GM12878 (cell line): ENCODE measurements around the gene SNX15. TPM values are rescaled to one million over a fixed set of nuclear protein-coding genes. Genes with fewer than 3 reads are reported as not detected.

Experiments
- microRNA-seq: library from miRNA; unstranded; fragments of <30 nt; microRNA quantifications from one replicate; pipeline ENCODE4, GENCODE V29; 2018
- polyA plus RNA-seq, 11 experiments: library from polyadenylated mRNA; depleted of rRNA in 4 of 11; unstranded in 6 of 11; stranded (reverse) in 5 of 11; fragments of >200 nt; fragmentation: Nextera tagmentation in 4 of 11; fragmentation: Illumina TruSeq in 1 of 11; extraction: Ambion mirVana in 4 of 11; extraction: Trizol in 1 of 11; gene quantifications; 1 replicate in 1 of 11; 2 replicates in 10 of 11; pipeline versions ENCODE4 v1.2.1 to v1.2.3, GENCODE V29; 2011 to 2016; ENCODE audit warnings: inconsistent platforms in 2 of 11, missing spikeins in 2 of 11, low read depth in 1 of 11
- small RNA-seq: library from RNA; depleted of rRNA; stranded (forward); fragments of <200 nt; gene quantifications from one replicate; pipeline ENCODE3, GENCODE V24; 2014
- total RNA-seq, 4 experiments: library from RNA; depleted of rRNA in 3 of 4; stranded (reverse); fragments of >200 nt in 3 of 4; fragmentation: Illumina TruSeq in 1 of 4; extraction: Trizol in 1 of 4; gene quantifications; 2 replicates each; pipeline versions ENCODE4 v1.2.1 to v1.2.3, GENCODE V29; 2013 to 2021

Gene SNX15
- total and polyA plus RNA-seq, 10 of the 15 experiments (the other 5 are each of a cell fraction or from before 2014, with no cell fraction given), result 2.4 to 24.0 (median 16.1) TPM

Small RNA genes within 50 kb of the gene (microRNA-seq; reads per million reads assigned to microRNA genes)
- not detected for gene MIR6879

Small RNA genes within 50 kb of the gene (small RNA-seq; reads per million reads assigned to genes)
- gene MIR6879 (0.16 reads per million), gene SNX15 (not detected)

Other genes with a start within 250 kb of the SNX15 start
Only the 7 nearest of the 24 such genes appear.
- not detected in 2 replicates for gene MAJIN, start 55.3 kb upstream of the SNX15 start, total RNA-seq (2014; rRNA removed)
- not detected in 2 replicates for gene MAJIN, start 55.3 kb upstream of the SNX15 start, total RNA-seq (2014; rRNA removed; fragmentation: Illumina TruSeq; extraction: Trizol)
- gene MAJIN, start 55.3 kb upstream of the SNX15 start, total RNA-seq (2021), result not detected in 2 replicates
- gene MAJIN, start 55.3 kb upstream of the SNX15 start, polyA plus RNA-seq (2011; rRNA removed), result not detected in 2 replicates
- not detected in 2 replicates for gene MAJIN, start 55.3 kb upstream of the SNX15 start, polyA plus RNA-seq (2014; fragmentation: Illumina TruSeq; extraction: Trizol)
- gene MAJIN, start 55.3 kb upstream of the SNX15 start, polyA plus RNA-seq (2014; fragmentation: Nextera tagmentation; extraction: Ambion mirVana), result not detected
- gene MAJIN, start 55.3 kb upstream of the SNX15 start, polyA plus RNA-seq (2014; rRNA removed), result 0.10 TPM in 1 of 2 replicates, not detected in the other
- not detected for gene MAJIN, start 55.3 kb upstream of the SNX15 start, polyA plus RNA-seq (2016; fragmentation: Nextera tagmentation; extraction: Ambion mirVana)
- 0.51 and 0.93 TPM in 2 replicates for gene BATF2, start 30.5 kb upstream of the SNX15 start, total RNA-seq (2014; rRNA removed)
- gene BATF2, start 30.5 kb upstream of the SNX15 start, total RNA-seq (2014; rRNA removed; fragmentation: Illumina TruSeq; extraction: Trizol), result 0.28 and 0.45 TPM in 2 replicates
- 0.98 and 1.1 TPM in 2 replicates for gene BATF2, start 30.5 kb upstream of the SNX15 start, total RNA-seq (2021)
- gene BATF2, start 30.5 kb upstream of the SNX15 start, polyA plus RNA-seq (2011; rRNA removed), result not detected in 2 replicates
- gene BATF2, start 30.5 kb upstream of the SNX15 start, polyA plus RNA-seq (2014; fragmentation: Illumina TruSeq; extraction: Trizol), result 0.38 and 0.52 TPM in 2 replicates
- gene BATF2, start 30.5 kb upstream of the SNX15 start, polyA plus RNA-seq (2014; fragmentation: Nextera tagmentation; extraction: Ambion mirVana), result under 1 TPM; 0.18 to 0.24 TPM
- gene BATF2, start 30.5 kb upstream of the SNX15 start, polyA plus RNA-seq (2014; rRNA removed), result 0.49 and 0.81 TPM in 2 replicates
- gene BATF2, start 30.5 kb upstream of the SNX15 start, polyA plus RNA-seq (2016; fragmentation: Nextera tagmentation; extraction: Ambion mirVana), result under 1 TPM; 0.26 to 0.27 TPM
- gene ARL2, start 13.3 kb upstream of the SNX15 start, total RNA-seq (2014; rRNA removed), result 109 and 113 TPM in 2 replicates
- 46.6 and 49.1 TPM in 2 replicates for gene ARL2, start 13.3 kb upstream of the SNX15 start, total RNA-seq (2014; rRNA removed; fragmentation: Illumina TruSeq; extraction: Trizol)
- gene ARL2, start 13.3 kb upstream of the SNX15 start, total RNA-seq (2021), result 75.1 and 78.4 TPM in 2 replicates
- 31.5 and 71.7 TPM in 2 replicates for gene ARL2, start 13.3 kb upstream of the SNX15 start, polyA plus RNA-seq (2011; rRNA removed)
- 24.5 and 49.2 TPM in 2 replicates for gene ARL2, start 13.3 kb upstream of the SNX15 start, polyA plus RNA-seq (2014; fragmentation: Illumina TruSeq; extraction: Trizol)
- gene ARL2, start 13.3 kb upstream of the SNX15 start, polyA plus RNA-seq (2014; fragmentation: Nextera tagmentation; extraction: Ambion mirVana), result 10 to 100 TPM in 1 of 2 experiments, 1 to 10 TPM in 1; 4.1 to 18.6 TPM
- gene ARL2, start 13.3 kb upstream of the SNX15 start, polyA plus RNA-seq (2014; rRNA removed), result 112 and 123 TPM in 2 replicates
- 100 to 1,000 TPM; 137 to 138 TPM for gene ARL2, start 13.3 kb upstream of the SNX15 start, polyA plus RNA-seq (2016; fragmentation: Nextera tagmentation; extraction: Ambion mirVana)
- gene SAC3D1, start 13.8 kb downstream of the SNX15 start, total RNA-seq (2014; rRNA removed), result 11.9 and 16.2 TPM in 2 replicates
- gene SAC3D1, start 13.8 kb downstream of the SNX15 start, total RNA-seq (2014; rRNA removed; fragmentation: Illumina TruSeq; extraction: Trizol), result 6.8 and 8.1 TPM in 2 replicates
- 32.5 and 34.9 TPM in 2 replicates for gene SAC3D1, start 13.8 kb downstream of the SNX15 start, total RNA-seq (2021)
- gene SAC3D1, start 13.8 kb downstream of the SNX15 start, polyA plus RNA-seq (2011; rRNA removed), result 2.5 and 4.7 TPM in 2 replicates
- 0.40 and 2.9 TPM in 2 replicates for gene SAC3D1, start 13.8 kb downstream of the SNX15 start, polyA plus RNA-seq (2014; fragmentation: Illumina TruSeq; extraction: Trizol)
- 1 to 10 TPM in 1 of 2 experiments, under 1 TPM in 1; 0.16 to 1.7 TPM for gene SAC3D1, start 13.8 kb downstream of the SNX15 start, polyA plus RNA-seq (2014; fragmentation: Nextera tagmentation; extraction: Ambion mirVana)
- gene SAC3D1, start 13.8 kb downstream of the SNX15 start, polyA plus RNA-seq (2014; rRNA removed), result 26.3 and 27.0 TPM in 2 replicates
- 10 to 100 TPM; 28.6 to 44.6 TPM for gene SAC3D1, start 13.8 kb downstream of the SNX15 start, polyA plus RNA-seq (2016; fragmentation: Nextera tagmentation; extraction: Ambion mirVana)
- gene NAALADL1, start 31.1 kb downstream of the SNX15 start, total RNA-seq (2014; rRNA removed), result 4.7 TPM in 2 replicates
- 2.7 and 4.2 TPM in 2 replicates for gene NAALADL1, start 31.1 kb downstream of the SNX15 start, total RNA-seq (2014; rRNA removed; fragmentation: Illumina TruSeq; extraction: Trizol)
- gene NAALADL1, start 31.1 kb downstream of the SNX15 start, total RNA-seq (2021), result 3.3 and 4.0 TPM in 2 replicates
- 0.24 and 0.77 TPM in 2 replicates for gene NAALADL1, start 31.1 kb downstream of the SNX15 start, polyA plus RNA-seq (2011; rRNA removed)
- gene NAALADL1, start 31.1 kb downstream of the SNX15 start, polyA plus RNA-seq (2014; fragmentation: Illumina TruSeq; extraction: Trizol), result 0.27 and 1.6 TPM in 2 replicates
- gene NAALADL1, start 31.1 kb downstream of the SNX15 start, polyA plus RNA-seq (2014; fragmentation: Nextera tagmentation; extraction: Ambion mirVana), result 1 to 10 TPM; 1.3 TPM
- 5.5 and 7.1 TPM in 2 replicates for gene NAALADL1, start 31.1 kb downstream of the SNX15 start, polyA plus RNA-seq (2014; rRNA removed)
- gene NAALADL1, start 31.1 kb downstream of the SNX15 start, polyA plus RNA-seq (2016; fragmentation: Nextera tagmentation; extraction: Ambion mirVana), result 1 to 10 TPM; 1.1 to 1.4 TPM
- 54.8 and 58.4 TPM in 2 replicates for gene CDCA5, start 56.6 kb downstream of the SNX15 start, total RNA-seq (2014; rRNA removed)
- 46.1 and 47.9 TPM in 2 replicates for gene CDCA5, start 56.6 kb downstream of the SNX15 start, total RNA-seq (2014; rRNA removed; fragmentation: Illumina TruSeq; extraction: Trizol)
- 78.1 and 81.4 TPM in 2 replicates for gene CDCA5, start 56.6 kb downstream of the SNX15 start, total RNA-seq (2021)
- 32.4 and 44.0 TPM in 2 replicates for gene CDCA5, start 56.6 kb downstream of the SNX15 start, polyA plus RNA-seq (2011; rRNA removed)
- gene CDCA5, start 56.6 kb downstream of the SNX15 start, polyA plus RNA-seq (2014; fragmentation: Illumina TruSeq; extraction: Trizol), result 44.7 and 71.4 TPM in 2 replicates
- gene CDCA5, start 56.6 kb downstream of the SNX15 start, polyA plus RNA-seq (2014; fragmentation: Nextera tagmentation; extraction: Ambion mirVana), result 10 to 100 TPM; 21.2 to 34.3 TPM
- gene CDCA5, start 56.6 kb downstream of the SNX15 start, polyA plus RNA-seq (2014; rRNA removed), result 77.6 and 80.6 TPM in 2 replicates
- gene CDCA5, start 56.6 kb downstream of the SNX15 start, polyA plus RNA-seq (2016; fragmentation: Nextera tagmentation; extraction: Ambion mirVana), result 100 to 1,000 TPM; 105 to 107 TPM
- 31.7 and 37.2 TPM in 2 replicates for gene ZFPL1, start 56.8 kb downstream of the SNX15 start, total RNA-seq (2014; rRNA removed)
- gene ZFPL1, start 56.8 kb downstream of the SNX15 start, total RNA-seq (2014; rRNA removed; fragmentation: Illumina TruSeq; extraction: Trizol), result 11.0 and 13.8 TPM in 2 replicates
- 29.0 and 31.3 TPM in 2 replicates for gene ZFPL1, start 56.8 kb downstream of the SNX15 start, total RNA-seq (2021)
- gene ZFPL1, start 56.8 kb downstream of the SNX15 start, polyA plus RNA-seq (2011; rRNA removed), result 13.0 and 24.7 TPM in 2 replicates
- gene ZFPL1, start 56.8 kb downstream of the SNX15 start, polyA plus RNA-seq (2014; fragmentation: Illumina TruSeq; extraction: Trizol), result 9.7 and 20.5 TPM in 2 replicates
- gene ZFPL1, start 56.8 kb downstream of the SNX15 start, polyA plus RNA-seq (2014; fragmentation: Nextera tagmentation; extraction: Ambion mirVana), result 1 to 10 TPM; 2.2 to 5.6 TPM
- gene ZFPL1, start 56.8 kb downstream of the SNX15 start, polyA plus RNA-seq (2014; rRNA removed), result 29.3 and 38.0 TPM in 2 replicates
- 10 to 100 TPM; 36.6 to 37.8 TPM for gene ZFPL1, start 56.8 kb downstream of the SNX15 start, polyA plus RNA-seq (2016; fragmentation: Nextera tagmentation; extraction: Ambion mirVana)